KMS-11 (cell line): ENCODE results near the gene B3GAT1.

ENCODE experiments used
- H2AFZ ChIP-seq: fragments of 200-600 bp; sonication (generic); 2 replicates; pipeline ENCODE4 v1.6.1; 2016; ENCODE audit warnings: antibody characterized with exemption, mixed run types, low read depth
- H3K27ac ChIP-seq: fragments of 200-600 bp; sonication (generic); 2 replicates; pipeline ENCODE4 v1.6.1; 2016; ENCODE audit warnings: mild to moderate bottlenecking, mixed run types
- H3K27me3 ChIP-seq: fragments of 200-600 bp; sonication (generic); 2 replicates; pipeline ENCODE4 v1.6.1; 2017; ENCODE audit warnings: mild to moderate bottlenecking, low read depth, mixed run types, moderate library complexity; ENCODE audit not compliant: insufficient read depth
- H3K36me3 ChIP-seq: fragments of 200-600 bp; sonication (generic); 2 replicates; pipeline ENCODE4 v1.6.1; 2017; ENCODE audit warnings: mild to moderate bottlenecking, mixed run types; ENCODE audit not compliant: insufficient read depth
- H3K4me1 ChIP-seq: fragments of 200-600 bp; sonication (generic); 2 replicates; pipeline ENCODE4 v1.6.1; 2016; ENCODE audit warnings: mild to moderate bottlenecking, low read depth, mixed run types; ENCODE audit not compliant: poor library complexity, severe bottlenecking
- H3K4me2 ChIP-seq: fragments of 200-600 bp; sonication (generic); 2 replicates; pipeline ENCODE4 v1.7.0; 2016; ENCODE audit warnings: mild to moderate bottlenecking, mixed run types
- H3K4me3 ChIP-seq: fragments of 200-600 bp; sonication (generic); IDR thresholded peaks from 2 replicates; pipeline ENCODE4 v1.6.1; 2017; ENCODE audit warnings: low read depth, low read length, mixed read lengths; ENCODE audit not compliant: insufficient read depth
- H3K79me2 ChIP-seq: fragments of 200-600 bp; sonication (generic); 2 replicates; pipeline ENCODE4 v1.6.1; 2016; ENCODE audit warnings: low read depth, mixed run types; ENCODE audit not compliant: insufficient read depth
- H3K9ac ChIP-seq: fragments of 200-600 bp; sonication (generic); 2 replicates; pipeline ENCODE4 v1.6.1; 2016; ENCODE audit warnings: mild to moderate bottlenecking, mixed run types
- H4K20me1 ChIP-seq: fragments of 200-600 bp; sonication (generic); 2 replicates; pipeline ENCODE4 v1.6.1; 2016; ENCODE audit warnings: mild to moderate bottlenecking, mixed run types; ENCODE audit not compliant: insufficient read depth
- CTCF ChIP-seq: fragments of 200-600 bp; sonication (generic); conservative IDR thresholded peaks from 2 replicates; pipeline ENCODE4 v1.6.1; 2017; ENCODE audit warnings: low read depth, mild to moderate bottlenecking, antibody characterized with exemption, low read length, moderate library complexity, mixed read lengths

Gene B3GAT1

GRCh38 chr11:134438542-134439537 is 26.8 kb upstream of the B3GAT1 start:
- H3K27ac ChIP-seq: no peak overlapping the region
- TF ChIP-seq CTCF: no peak
- H3K9ac ChIP-seq: no peak overlapping the region
- H2AFZ ChIP-seq: no peak overlapping the region
- H3K79me2 ChIP-seq: no peaks in the 10 kb centered on the region
- H3K4me2 ChIP-seq: no peak overlapping the region
- no peaks in the 10 kb centered on the region for H3K27me3 ChIP-seq
- H3K4me1 ChIP-seq: no peaks in the 10 kb centered on the region
- H3K4me3 ChIP-seq: no peak overlapping the region
- no peaks in the 10 kb centered on the region for H3K36me3 ChIP-seq
- H4K20me1 ChIP-seq: no peaks in the 10 kb centered on the region

DNA sequence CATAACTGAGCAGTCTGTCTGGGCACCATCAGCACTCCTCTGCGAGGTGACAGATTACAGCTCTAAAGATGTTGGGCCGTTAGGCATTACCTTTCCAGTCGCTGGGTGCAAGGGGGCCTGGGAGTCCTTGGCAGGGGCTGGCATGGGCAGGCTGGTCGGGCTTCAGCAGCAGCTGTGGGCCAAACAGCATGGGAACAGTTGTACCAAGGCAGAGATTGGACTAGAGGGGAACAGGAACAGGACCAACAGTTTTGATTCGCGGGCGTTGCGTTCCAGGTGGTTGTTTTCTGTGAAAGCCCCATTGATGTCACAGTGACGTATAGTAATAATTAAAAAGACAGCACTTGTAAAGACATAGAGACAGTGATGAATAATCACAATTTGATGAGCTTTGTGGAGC is 25.8 kb upstream of the B3GAT1 start:
- Histone ChIP-seq H3K27ac (no peak overlapping the region), H3K79me2 (no peaks in the 10 kb centered on the region), H2AFZ (no peak overlapping the region), H3K4me3 (no peak overlapping the region), H3K4me1 (no peaks in the 10 kb centered on the region), H3K27me3 (no peaks in the 10 kb centered on the region), H3K36me3 (no peaks in the 10 kb centered on the region), H4K20me1 (no peaks in the 10 kb centered on the region), H3K9ac (no peak overlapping the region), H3K4me2 (no peak overlapping the region)
- TF ChIP-seq CTCF: no peak

DNA sequence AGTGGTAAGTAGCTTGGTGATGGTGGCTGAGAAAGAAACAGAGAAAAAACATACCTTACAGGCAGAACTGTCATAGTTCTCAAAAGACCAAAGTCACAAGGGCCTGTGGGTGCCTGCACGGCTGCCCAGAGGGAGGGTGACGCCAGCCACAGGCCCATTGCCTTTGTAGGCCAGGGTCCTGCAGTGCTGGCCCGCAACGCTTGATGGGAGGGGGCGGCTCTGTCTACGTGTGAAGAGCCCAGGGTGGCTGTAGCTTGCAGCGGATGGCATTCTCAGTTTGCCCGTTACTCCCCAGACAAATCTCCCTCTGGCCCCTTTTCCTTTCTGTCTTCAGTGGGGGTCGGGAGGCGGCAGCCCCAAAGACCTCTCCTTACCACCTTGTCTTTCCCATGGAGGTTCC is 24.7 kb upstream of the B3GAT1 start:
- Histone ChIP-seq H3K36me3 (no peaks in the 10 kb centered on the region), H3K27me3 (no peaks in the 10 kb centered on the region), H3K4me1 (no peaks in the 10 kb centered on the region), H4K20me1 (no peaks in the 10 kb centered on the region), H3K79me2 (no peaks in the 10 kb centered on the region), H2AFZ (no peak overlapping the region), H3K27ac (no peak overlapping the region), H3K9ac (no peak overlapping the region), H3K4me3 (no peak overlapping the region), H3K4me2 (no peak overlapping the region)
- no peak for TF ChIP-seq CTCF

- H3K4me1 ChIP-seq: no peaks in the 10 kb centered on the region
- H3K36me3 ChIP-seq: no peaks in the 10 kb centered on the region
- no peak overlapping the region for H3K9ac ChIP-seq
- no peak overlapping the region for H2AFZ ChIP-seq
- H3K27me3 ChIP-seq: no peaks in the 10 kb centered on the region
- no peaks in the 10 kb centered on the region for H3K79me2 ChIP-seq
- TF ChIP-seq CTCF: no peak
- no peak overlapping the region for H3K4me2 ChIP-seq
- no peak overlapping the region for H3K27ac ChIP-seq
- no peak overlapping the region for H3K4me3 ChIP-seq
- no peaks in the 10 kb centered on the region for H4K20me1 ChIP-seq
These were observed 21.8 kb upstream of the B3GAT1 start for GRCh38 chr11:134433806-134434205.
